Measurements from ENCODE around the gene CLPX.

CLPX gene

DNA sequence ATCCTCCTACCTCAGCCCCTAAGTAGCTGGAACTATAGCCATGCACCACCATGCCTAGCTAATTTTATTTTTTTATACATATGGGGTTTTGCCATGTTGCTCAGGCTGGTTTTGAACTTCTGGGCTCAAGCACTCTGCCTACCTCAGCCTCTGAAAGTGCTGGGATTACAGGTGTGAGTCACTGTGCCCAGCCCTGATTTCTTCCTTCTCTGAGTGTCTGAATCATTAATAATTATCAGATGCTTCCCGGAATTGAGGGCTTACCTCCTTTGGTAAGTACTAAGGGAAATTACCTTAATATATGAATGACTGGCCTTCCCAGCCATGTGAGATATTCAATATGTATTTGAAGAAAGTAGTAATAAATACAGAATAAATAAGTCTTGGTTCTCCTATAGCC is 7.2 kb downstream of the CLPX start:
- ATAC-seq, result no peak
- TF ChIP-seq ARNTL (CRISPR knock-in tag; IDR thresholded peaks at IDR 0.05; ENCODE audit: borderline replicate concordance, low read depth) (no peak), BACH2 (CRISPR knock-in tag; IDR thresholded peaks at IDR 0.05; ENCODE audit: borderline replicate concordance) (no peak), OSR1 (CRISPR knock-in tag; IDR thresholded peaks at IDR 0.05) (no peak), ZFP30 (CRISPR knock-in tag; IDR thresholded peaks at IDR 0.05) (no peak), ZFP3 (CRISPR knock-in tag; IDR thresholded peaks at IDR 0.05) (no peak), TCF4 (CRISPR knock-in tag; IDR thresholded peaks at IDR 0.05; ENCODE audit: borderline replicate concordance) (no peak), ISL1 (CRISPR knock-in tag; IDR thresholded peaks at IDR 0.05) (no peak)
- TF ChIP-seq, protein P1, sequence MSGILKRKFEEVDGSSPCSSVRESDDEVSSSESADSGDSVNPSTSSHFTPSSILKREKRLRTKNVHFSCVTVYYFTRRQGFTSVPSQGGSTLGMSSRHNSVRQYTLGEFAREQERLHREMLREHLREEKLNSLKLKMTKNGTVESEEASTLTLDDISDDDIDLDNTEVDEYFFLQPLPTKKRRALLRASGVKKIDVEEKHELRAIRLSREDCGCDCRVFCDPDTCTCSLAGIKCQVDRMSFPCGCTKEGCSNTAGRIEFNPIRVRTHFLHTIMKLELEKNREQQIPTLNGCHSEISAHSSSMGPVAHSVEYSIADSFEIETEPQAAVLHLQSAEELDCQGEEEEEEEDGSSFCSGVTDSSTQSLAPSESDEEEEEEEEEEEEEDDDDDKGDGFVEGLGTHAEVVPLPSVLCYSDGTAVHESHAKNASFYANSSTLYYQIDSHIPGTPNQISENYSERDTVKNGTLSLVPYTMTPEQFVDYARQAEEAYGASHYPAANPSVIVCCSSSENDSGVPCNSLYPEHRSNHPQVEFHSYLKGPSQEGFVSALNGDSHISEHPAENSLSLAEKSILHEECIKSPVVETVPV (CRISPR knock-in tag; IDR thresholded peaks at IDR 0.05), result no peak

DNA sequence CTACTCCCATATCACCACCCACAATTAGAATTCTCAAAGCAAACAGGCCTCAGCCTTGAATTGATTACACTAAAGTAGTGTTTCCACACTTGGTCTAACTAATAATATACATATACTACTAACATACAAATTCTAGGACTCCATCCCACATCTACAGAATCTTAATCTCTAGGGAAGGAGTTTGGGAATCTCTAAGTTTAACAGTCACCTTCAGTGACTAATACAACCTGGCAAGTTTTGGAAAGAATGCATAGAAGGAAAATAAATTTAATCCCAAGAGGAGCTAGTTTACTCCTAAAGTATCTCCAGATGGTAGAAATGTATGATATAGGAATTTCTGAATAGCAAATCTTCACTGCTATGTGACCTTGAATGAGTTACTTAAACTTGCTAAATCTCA is 9.1 kb downstream of the CLPX start:
- TF ChIP-seq, protein P2, sequence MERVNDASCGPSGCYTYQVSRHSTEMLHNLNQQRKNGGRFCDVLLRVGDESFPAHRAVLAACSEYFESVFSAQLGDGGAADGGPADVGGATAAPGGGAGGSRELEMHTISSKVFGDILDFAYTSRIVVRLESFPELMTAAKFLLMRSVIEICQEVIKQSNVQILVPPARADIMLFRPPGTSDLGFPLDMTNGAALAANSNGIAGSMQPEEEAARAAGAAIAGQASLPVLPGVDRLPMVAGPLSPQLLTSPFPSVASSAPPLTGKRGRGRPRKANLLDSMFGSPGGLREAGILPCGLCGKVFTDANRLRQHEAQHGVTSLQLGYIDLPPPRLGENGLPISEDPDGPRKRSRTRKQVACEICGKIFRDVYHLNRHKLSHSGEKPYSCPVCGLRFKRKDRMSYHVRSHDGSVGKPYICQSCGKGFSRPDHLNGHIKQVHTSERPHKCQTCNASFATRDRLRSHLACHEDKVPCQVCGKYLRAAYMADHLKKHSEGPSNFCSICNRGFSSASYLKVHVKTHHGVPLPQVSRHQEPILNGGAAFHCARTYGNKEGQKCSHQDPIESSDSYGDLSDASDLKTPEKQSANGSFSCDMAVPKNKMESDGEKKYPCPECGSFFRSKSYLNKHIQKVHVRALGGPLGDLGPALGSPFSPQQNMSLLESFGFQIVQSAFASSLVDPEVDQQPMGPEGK (CRISPR knock-in tag; IDR thresholded peaks at IDR 0.05; ENCODE audit: borderline replicate concordance), result no peak
- TF ChIP-seq GLIS3 (CRISPR knock-in tag; IDR thresholded peaks at IDR 0.05) (no peak), TCF4 (CRISPR knock-in tag; IDR thresholded peaks at IDR 0.05; ENCODE audit: borderline replicate concordance) (no peak), ARNTL (CRISPR knock-in tag; IDR thresholded peaks at IDR 0.05; ENCODE audit: borderline replicate concordance, low read depth) (no peak), ZNF8 (CRISPR knock-in tag; IDR thresholded peaks at IDR 0.05) (no peak), CSDC2 (CRISPR knock-in tag; IDR thresholded peaks at IDR 0.05) (no peak), BACH2 (CRISPR knock-in tag; IDR thresholded peaks at IDR 0.05; ENCODE audit: borderline replicate concordance) (no peak), ZFP30 (CRISPR knock-in tag; IDR thresholded peaks at IDR 0.05) (no peak), ZFP3 (CRISPR knock-in tag; IDR thresholded peaks at IDR 0.05) (no peak)
- TF ChIP-seq, protein P3, sequence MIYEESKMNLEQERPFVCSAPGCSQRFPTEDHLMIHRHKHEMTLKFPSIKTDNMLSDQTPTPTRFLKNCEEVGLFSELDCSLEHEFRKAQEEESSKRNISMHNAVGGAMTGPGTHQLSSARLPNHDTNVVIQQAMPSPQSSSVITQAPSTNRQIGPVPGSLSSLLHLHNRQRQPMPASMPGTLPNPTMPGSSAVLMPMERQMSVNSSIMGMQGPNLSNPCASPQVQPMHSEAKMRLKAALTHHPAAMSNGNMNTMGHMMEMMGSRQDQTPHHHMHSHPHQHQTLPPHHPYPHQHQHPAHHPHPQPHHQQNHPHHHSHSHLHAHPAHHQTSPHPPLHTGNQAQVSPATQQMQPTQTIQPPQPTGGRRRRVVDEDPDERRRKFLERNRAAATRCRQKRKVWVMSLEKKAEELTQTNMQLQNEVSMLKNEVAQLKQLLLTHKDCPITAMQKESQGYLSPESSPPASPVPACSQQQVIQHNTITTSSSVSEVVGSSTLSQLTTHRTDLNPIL (CRISPR knock-in tag; IDR thresholded peaks at IDR 0.05; ENCODE audit: low read depth), result no peak
- no peak for ATAC-seq

DNA sequence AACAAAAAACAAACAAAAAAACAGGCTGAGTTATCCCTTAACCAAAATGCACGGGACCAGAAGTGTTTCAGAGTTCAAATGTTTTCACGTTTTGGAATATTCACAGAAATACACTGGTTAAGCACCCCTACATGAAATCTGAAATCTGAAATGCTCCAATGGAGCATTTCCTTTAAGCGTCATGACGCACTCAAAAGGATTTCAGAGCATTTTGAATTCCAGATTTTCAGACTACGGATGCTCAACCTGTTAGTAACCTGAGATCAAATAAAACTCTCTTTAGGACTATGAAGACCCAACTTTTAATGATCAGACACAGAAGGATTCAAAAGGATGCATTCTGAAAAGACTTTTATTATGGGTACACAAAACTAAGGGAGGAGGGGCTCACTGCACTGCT is 9.6 kb downstream of the CLPX start:
- no peak for ATAC-seq
- TF ChIP-seq ZNF565 (CRISPR knock-in tag; conservative IDR thresholded peaks at IDR 0.05; ENCODE audit: low read depth) (no peak), ZFP30 (CRISPR knock-in tag; IDR thresholded peaks at IDR 0.05) (no peak), SNAI2 (CRISPR knock-in tag; IDR thresholded peaks at IDR 0.05) (no peak)
- TF ChIP-seq, protein P4, sequence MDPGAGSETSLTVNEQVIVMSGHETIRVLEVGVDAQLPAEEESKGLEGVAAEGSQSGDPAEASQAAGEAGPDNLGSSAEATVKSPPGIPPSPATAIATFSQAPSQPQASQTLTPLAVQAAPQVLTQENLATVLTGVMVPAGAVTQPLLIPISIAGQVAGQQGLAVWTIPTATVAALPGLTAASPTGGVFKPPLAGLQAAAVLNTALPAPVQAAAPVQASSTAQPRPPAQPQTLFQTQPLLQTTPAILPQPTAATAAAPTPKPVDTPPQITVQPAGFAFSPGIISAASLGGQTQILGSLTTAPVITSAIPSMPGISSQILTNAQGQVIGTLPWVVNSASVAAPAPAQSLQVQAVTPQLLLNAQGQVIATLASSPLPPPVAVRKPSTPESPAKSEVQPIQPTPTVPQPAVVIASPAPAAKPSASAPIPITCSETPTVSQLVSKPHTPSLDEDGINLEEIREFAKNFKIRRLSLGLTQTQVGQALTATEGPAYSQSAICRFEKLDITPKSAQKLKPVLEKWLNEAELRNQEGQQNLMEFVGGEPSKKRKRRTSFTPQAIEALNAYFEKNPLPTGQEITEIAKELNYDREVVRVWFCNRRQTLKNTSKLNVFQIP (CRISPR knock-in tag; IDR thresholded peaks at IDR 0.05; ENCODE audit: borderline replicate concordance, low read depth), result no peak

DNA sequence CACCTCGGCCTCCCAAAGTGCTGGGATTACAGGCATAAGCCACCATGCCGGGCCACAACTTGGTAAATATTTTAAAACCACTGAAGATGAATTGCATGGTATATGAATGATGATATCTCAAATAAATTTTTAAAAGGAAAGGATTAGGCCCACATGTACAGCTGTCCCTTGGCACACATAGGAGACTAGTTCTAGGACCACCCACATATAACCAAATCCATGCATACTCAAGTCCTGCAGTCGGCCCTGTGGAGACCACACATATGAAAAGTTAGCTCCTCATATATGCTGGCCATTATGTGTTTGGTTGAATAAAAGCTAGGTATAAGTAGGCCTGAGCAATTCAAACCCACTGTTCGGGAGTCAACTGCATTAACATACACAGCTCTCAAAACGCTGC is 10.6 kb downstream of the CLPX start:
- ATAC-seq, result no peak
- no peak for TF ChIP-seq ESRRG (CRISPR knock-in tag; IDR thresholded peaks at IDR 0.05)
- TF ChIP-seq, protein P3 (CRISPR knock-in tag; IDR thresholded peaks at IDR 0.05; ENCODE audit: low read depth), result no peak

DNA sequence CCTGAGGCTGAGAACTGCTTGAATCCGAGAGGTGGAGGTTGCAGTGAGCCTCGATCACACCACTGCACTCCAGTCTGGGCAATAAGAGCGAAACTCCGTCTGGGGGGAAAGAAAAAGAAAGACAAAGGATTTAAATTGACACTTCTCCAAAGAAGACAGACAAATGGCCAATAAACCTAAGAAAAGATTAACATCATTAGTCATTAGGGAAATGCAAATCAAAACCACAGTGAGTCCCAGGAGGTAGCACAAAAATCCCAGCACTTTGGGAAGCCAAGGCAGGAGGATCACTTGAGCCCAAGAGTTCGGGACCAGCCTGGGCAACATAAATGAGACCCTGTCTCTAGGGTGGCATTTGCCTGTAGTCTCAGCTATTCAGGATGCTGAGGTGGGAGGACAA is 12.6 kb downstream of the CLPX start:
- no peak for ATAC-seq

DNA sequence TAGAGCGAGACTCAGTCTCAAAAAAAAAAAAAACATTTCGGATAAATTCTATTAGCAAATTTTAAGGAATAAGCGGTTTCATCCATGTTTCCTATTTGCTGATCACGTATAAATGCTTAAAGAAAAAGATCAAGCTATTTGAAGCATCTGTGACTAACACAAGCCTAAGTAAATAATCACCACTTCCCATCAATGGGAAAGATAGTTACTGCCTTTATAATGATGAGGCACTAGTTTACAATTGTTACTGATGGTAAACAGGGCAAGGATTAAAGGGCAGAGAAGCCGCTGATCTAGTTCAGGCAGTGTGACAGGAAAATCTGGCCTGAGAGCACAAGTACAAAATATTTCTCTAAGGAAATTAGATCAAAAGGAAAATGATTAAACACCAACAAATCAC is 13.7 kb downstream of the CLPX start:
- ATAC-seq, result no peak
- TF ChIP-seq, protein P4 (CRISPR knock-in tag; IDR thresholded peaks at IDR 0.05; ENCODE audit: borderline replicate concordance, low read depth), result no peak
- TF ChIP-seq BACH2 (CRISPR knock-in tag; IDR thresholded peaks at IDR 0.05; ENCODE audit: borderline replicate concordance) (no peak), ZC3H10 (CRISPR knock-in tag; IDR thresholded peaks at IDR 0.05) (no peak), CSDC2 (CRISPR knock-in tag; IDR thresholded peaks at IDR 0.05) (no peak), ZNF565 (CRISPR knock-in tag; conservative IDR thresholded peaks at IDR 0.05; ENCODE audit: low read depth) (no peak), TOX (CRISPR knock-in tag; IDR thresholded peaks at IDR 0.05; ENCODE audit: borderline replicate concordance) (no peak)
- TF ChIP-seq, protein P3 (CRISPR knock-in tag; IDR thresholded peaks at IDR 0.05; ENCODE audit: low read depth), result no peak
- TF ChIP-seq, protein P1 (CRISPR knock-in tag; IDR thresholded peaks at IDR 0.05), result no peak

More for the DNA sequence above, 12.6 kb downstream of the CLPX start:
- no peak for TF ChIP-seq ZNF8 (CRISPR knock-in tag; IDR thresholded peaks at IDR 0.05)
- no peak for TF ChIP-seq ISL1 (CRISPR knock-in tag; IDR thresholded peaks at IDR 0.05)

Measured in SK-N-SH treated with all-trans-retinoic acid at 6 μM for 48 hours (cell line).